ENCODE data around the gene SOX11.

The SOX11 gene

GRCh38 chr2:5722236-5722635 is 30.1 kb downstream of the SOX11 start:
- no peak for DNase-seq (ENCODE audit: low read depth in 2 of 2, low spot score in 1 of 2)

- DNase-seq (ENCODE audit: low read depth in 2 of 2, low spot score in 1 of 2): no peak
Observed at GRCh38 chr2:5723791-5724735, 31.9 kb downstream of the SOX11 start.

GRCh38 chr2:5725072-5725471 is 32.9 kb downstream of the SOX11 start:
- DNase-seq (ENCODE audit: low read depth in 2 of 2, low spot score in 1 of 2): no peak

GRCh38 chr2:5725794-5726463 is 33.7 kb downstream of the SOX11 start:
- DNase-seq (ENCODE audit: low read depth in 2 of 2, low spot score in 1 of 2): no peak

- no peak for DNase-seq (ENCODE audit: low read depth in 2 of 2, low spot score in 1 of 2)
Observed at GRCh38 chr2:5727235-5727634, 35.1 kb downstream of the SOX11 start.

- DNase-seq (ENCODE audit: low read depth in 2 of 2, low spot score in 1 of 2): no peak
Observed at GRCh38 chr2:5729416-5729815, 37.2 kb downstream of the SOX11 start.

- no peak for DNase-seq (ENCODE audit: low read depth in 2 of 2, low spot score in 1 of 2)
Observed at GRCh38 chr2:5730386-5730785, 38.2 kb downstream of the SOX11 start.

- no peak for DNase-seq (ENCODE audit: low read depth in 2 of 2, low spot score in 1 of 2)
Observed at GRCh38 chr2:5734859-5735520, 42.8 kb downstream of the SOX11 start.

GRCh38 chr2:5735521-5735861 is 43.3 kb downstream of the SOX11 start:
- no peak for DNase-seq (ENCODE audit: low read depth in 2 of 2, low spot score in 1 of 2)

- no peak for DNase-seq (ENCODE audit: low read depth in 2 of 2, low spot score in 1 of 2)
Observed at GRCh38 chr2:5736050-5736449, 43.9 kb downstream of the SOX11 start.

- DNase-seq (ENCODE audit: low read depth in 2 of 2, low spot score in 1 of 2): no peak
Observed at GRCh38 chr2:5736886-5737285, 44.7 kb downstream of the SOX11 start.

GRCh38 chr2:5740053-5740452 is 47.9 kb downstream of the SOX11 start:
- no peak for DNase-seq (ENCODE audit: low read depth in 2 of 2, low spot score in 1 of 2)

- no peak for DNase-seq (ENCODE audit: low read depth in 2 of 2, low spot score in 1 of 2)
Observed at GRCh38 chr2:5740817-5741216, 48.6 kb downstream of the SOX11 start.

GRCh38 chr2:5741242-5741641 is 49.1 kb downstream of the SOX11 start:
- DNase-seq (ENCODE audit: low read depth in 2 of 2, low spot score in 1 of 2): no peak

GRCh38 chr2:5742126-5742525 is 49.9 kb downstream of the SOX11 start:
- DNase-seq (ENCODE audit: low read depth in 2 of 2, low spot score in 1 of 2): no peak

- no peak for DNase-seq (ENCODE audit: low read depth in 2 of 2, low spot score in 1 of 2)
Observed at GRCh38 chr2:5748391-5748790, 56.2 kb downstream of the SOX11 start.

GRCh38 chr2:5748946-5749345 is 56.8 kb downstream of the SOX11 start:
- DNase-seq (ENCODE audit: low read depth in 2 of 2, low spot score in 1 of 2): no peak

- no peak for DNase-seq (ENCODE audit: low read depth in 2 of 2, low spot score in 1 of 2)
Observed at GRCh38 chr2:5749347-5749746, 57.2 kb downstream of the SOX11 start.
